Right cardiac atrium (tissue), 5 donors: ENCODE results near the gene PURA. TPM values are rescaled to one million over a fixed set of nuclear protein-coding genes. Genes with fewer than 3 reads are reported as not detected.
"Not testable (repeated sequence)": the region's sequence is repeated elsewhere in the genome, so short reads cannot be mapped to it uniquely, and the experiment has no call there.

Source experiments
- ATAC-seq, 2 donors: fragments of 200-7000 bp; cut with Tn5 transposase; one replicate each; pipeline versions ENCODE4 v1.8.0 to v1.9.1; 2020; ENCODE audit warnings: moderate library complexity in 2 of 2, mild to moderate bottlenecking in 1 of 2
- DNase-seq, 3 donors: peaks; one replicate each; pipeline ENCODE4 v3.0.0-alpha.2; 2020
- H3K27ac ChIP-seq: one replicate; pipeline ENCODE4 v1.5.1; 2013; ENCODE audit warnings: mild to moderate bottlenecking, low read length, control low read depth, moderate library complexity
- H3K27me3 ChIP-seq: one replicate; pipeline ENCODE4 v1.6.1; 2013; ENCODE audit not compliant: control insufficient read depth, insufficient read depth
- H3K4me1 ChIP-seq: one replicate; pipeline ENCODE4 v1.6.1; 2013; ENCODE audit warnings: low read length; ENCODE audit not compliant: control insufficient read depth, insufficient read depth
- H3K4me3 ChIP-seq: one replicate; pipeline ENCODE4 v1.5.1; 2013; ENCODE audit warnings: low read length, control low read depth
- H3K9me3 ChIP-seq: one replicate; pipeline ENCODE4 v1.6.1; 2013; ENCODE audit warnings: low read length; ENCODE audit not compliant: control insufficient read depth
- WGBS: extraction: QIAGEN DNeasy Blood & Tissue Kit; methylation state at CpG from one replicate; pipeline ENCODE4 v1.1.7; 2013; 5-methylcytosine and 5-hydroxymethylcytosine counted together
- intact Hi-C, 4 donors: fragments of 100-400 bp; cut with DNase I; formaldehyde crosslinking; loops; one replicate each; pipeline versions ENCODE4 v1.11.0 to v1.14.0; 2022 to 2023
- polyA plus RNA-seq: library from polyadenylated mRNA; stranded (reverse); fragments of 200-250 nt; gene quantifications from one replicate; pipeline ENCODE4 v1.2.3, GENCODE V29; 2013
- total RNA-seq, 4 donors: library from RNA; stranded (reverse); fragmentation: NEBNext Ultra II Directional; extraction: Animal tissue kit (Norgen Biotek cat#: 25700); gene quantifications; one replicate each; pipeline ENCODE4 v1.2.1, GENCODE V29; 2021
- donor health status: healthy with polysubstance abuse.
- donor health status: DM: no; HTN: yes; CAD: no.
- donor health status: DM: no; HTN: no; CAD: no.
- donor health status: DM: no; HTN: yes; CAD: no; lungs with severe emphysema.
- donor health status: DM: yes; HTN: yes; CAD: no.

PURA gene
- total and polyA plus RNA-seq, 5 donors = 6.1 to 37.1 (median 32.1) TPM

GRCh38 chr5:140150201-140150600 lies 36.3 kb downstream of the PURA start:
- intact Hi-C loops = loop anchor here in 1 of 4 donors (10.0 kb wide), 1 partner anchor 365 kb away; no protein-coding TSS in a partner anchor
- no peaks in the 10 kb centered on the region for H3K27me3 ChIP-seq
- H3K4me3 ChIP-seq = no peak overlapping the region
- no peak for DNase-seq
- no peak overlapping the region for H3K27ac ChIP-seq
- ATAC-seq = no peak
- 82% methylated on average over 2 of the region's 2 CpGs for WGBS
- H3K9me3 ChIP-seq = no peaks in the 10 kb centered on the region
- H3K4me1 ChIP-seq = no peaks in the 10 kb centered on the region

GRCh38 chr5:140151144-140152021 lies 37.5 kb downstream of the PURA start:
- intact Hi-C loops = loop anchor here in 1 of 4 donors (10.0 kb wide), 1 partner anchor 367 kb away; no protein-coding TSS in a partner anchor
- WGBS = 85% methylated on average over 7 of the region's 7 CpGs

GRCh38 chr5:140152022-140152999 lies 38.4 kb downstream of the PURA start:
- intact Hi-C loops = loop anchor here in 1 of 4 donors (10.0 kb wide), 1 partner anchor 368 kb away; no protein-coding TSS in a partner anchor
- Histone ChIP-seq H3K9me3 (no peaks in the 10 kb centered on the region), H3K27ac (no peak overlapping the region), H3K4me1 (no peaks in the 10 kb centered on the region), H3K27me3 (no peaks in the 10 kb centered on the region), H3K4me3 (no peak overlapping the region)
- WGBS = 73% methylated on average over 23 of the region's 23 CpGs
- ATAC-seq (no peak), DNase-seq (no peak)

More at GRCh38 chr5:140151144-140152021, 37.5 kb downstream of the PURA start:
- no peak overlapping the region for H3K27ac ChIP-seq
- H3K9me3 ChIP-seq = no peaks in the 10 kb centered on the region
- H3K4me1 ChIP-seq = no peaks in the 10 kb centered on the region
- no peak for DNase-seq
- no peak overlapping the region for H3K4me3 ChIP-seq
- H3K27me3 ChIP-seq = no peaks in the 10 kb centered on the region
- no peak for ATAC-seq

GRCh38 chr5:140153255-140153654 lies 39.3 kb downstream of the PURA start:
- Histone ChIP-seq H3K9me3 (no peaks in the 10 kb centered on the region), H3K4me1 (no peaks in the 10 kb centered on the region), H3K27ac (no peak overlapping the region), H3K4me3 (no peak overlapping the region), H3K27me3 (no peaks in the 10 kb centered on the region)
- WGBS = 51% methylated on average over 7 of the region's 7 CpGs
- no peak for DNase-seq
- intact Hi-C loops = loop anchor here in 1 of 4 donors (10.0 kb wide), 1 partner anchor 368 kb away; no protein-coding TSS in a partner anchor
- no peak for ATAC-seq

- intact Hi-C loops = loop anchor here in 1 of 4 donors (10.0 kb wide), 1 partner anchor 369 kb away; no protein-coding TSS in a partner anchor
- Histone ChIP-seq H3K27ac (no peak overlapping the region), H3K27me3 (no peaks in the 10 kb centered on the region), H3K4me3 (no peak overlapping the region), H3K4me1 (no peaks in the 10 kb centered on the region), H3K9me3 (no peaks in the 10 kb centered on the region)
- 67% methylated on average over 8 of the region's 8 CpGs for WGBS
- DNase-seq (no peak), ATAC-seq (no peak)
Measured at GRCh38 chr5:140153905-140154304, 40.0 kb downstream of the PURA start.

- WGBS = 89% methylated on average over 21 of the region's 21 CpGs
- not testable (repeated sequence) for DNase-seq, H3K4me3 ChIP-seq, H3K27ac ChIP-seq, ATAC-seq, H3K4me1 ChIP-seq, H3K9me3 ChIP-seq, H3K27me3 ChIP-seq
- intact Hi-C loops = loop anchor here in 3 of 4 donors (5.0 to 10.0 kb wide), 3 partner anchors 83 to 370 kb away; no protein-coding TSS in a partner anchor
Measured at GRCh38 chr5:140154710-140155381, 40.9 kb downstream of the PURA start.

GRCh38 chr5:140157032-140157781 lies 43.3 kb downstream of the PURA start:
- DNase-seq (peak; percentile 92 to 96 (median 95)), ATAC-seq (peak; percentile 96)
- peak overlapping the region; percentile 25 for H3K27ac ChIP-seq
- WGBS = 2% methylated on average over 30 of the region's 30 CpGs
- H3K4me3 ChIP-seq = peak overlapping the region; percentile 22
- intact Hi-C loops = loop anchor here in 3 of 4 donors (2.0 to 10.0 kb wide), 4 partner anchors 84 to 372 kb away; no protein-coding TSS in a partner anchor
- H3K27me3 ChIP-seq = no peaks in the 10 kb centered on the region
- H3K4me1 ChIP-seq = no peaks in the 10 kb centered on the region
- no peaks in the 10 kb centered on the region for H3K9me3 ChIP-seq

GRCh38 chr5:140159014-140159927 lies 45.4 kb downstream of the PURA start:
- no peak overlapping the region for H3K4me3 ChIP-seq

GRCh38 chr5:140162275-140162674 lies 48.4 kb downstream of the PURA start:
- Histone ChIP-seq H3K27ac (no peak overlapping the region), H3K27me3 (no peaks in the 10 kb centered on the region), H3K9me3 (no peaks in the 10 kb centered on the region), H3K4me1 (no peaks in the 10 kb centered on the region), H3K4me3 (no peak overlapping the region)
- no peak for DNase-seq
- intact Hi-C loops = no loop called here
- no peak for ATAC-seq
- 90% methylated on average over 5 of the region's 5 CpGs for WGBS

More at GRCh38 chr5:140159014-140159927, 45.4 kb downstream of the PURA start:
- Histone ChIP-seq H3K27ac (no peak overlapping the region), H3K9me3 (no peaks in the 10 kb centered on the region), H3K27me3 (no peaks in the 10 kb centered on the region), H3K4me1 (no peaks in the 10 kb centered on the region)
- WGBS = 76% methylated on average over 7 of the region's 7 CpGs
- ATAC-seq (no peak), DNase-seq (peak in 1 of 3 donors; percentile 4)
- intact Hi-C loops = loop anchor here in 3 of 4 donors (5.0 to 10.0 kb wide), 3 partner anchors 87 to 374 kb away; no protein-coding TSS in a partner anchor
